ENCODE measurements around the gene ANGPTL2. TPM values are rescaled to one million over a fixed set of nuclear protein-coding genes. Genes with fewer than 3 reads are reported as not detected.
A peak's percentile ranks its signal among the peaks of the same experiment; 100 is the strongest.

Gene ANGPTL2
- total RNA-seq, 1 experiment from 2014 or later = 5.1 TPM

GRCh38 chr9:127050152-127050551 is 72.3 kb downstream of the ANGPTL2 start:
- no peaks in the 10 kb centered on the region for H3K9me3 ChIP-seq (ENCODE audit: control insufficient read depth, low read depth, low read length)
- H3K79me2 ChIP-seq (ENCODE audit: insufficient read depth, low read length) = peaks cover 2% of the 10 kb centered on the region; the same call in 1 of the 2 replicates
- H2BK20ac ChIP-seq (ENCODE audit: low read depth, low read length, poor library complexity, severe bottlenecking) = no peak overlapping the region
- no peaks in the 10 kb centered on the region for H4K20me1 ChIP-seq (ENCODE audit: control insufficient read depth, insufficient read depth, insufficient read length)
- no peak overlapping the region for H2AK5ac ChIP-seq (ENCODE audit: insufficient read length, low read length)
- DNase-seq = no peak
- Mint-ChIP-seq H3K4me1 (no peaks in the 10 kb centered on the region; a peak in 1 of 4 replicates), H3K36me3 (ENCODE audit: insufficient read depth in 1 of 3, low read depth in 3 of 3) (0 out of 7 replicates have a peak, but pooled peaks cover 0 to 5% (median 0%) of the 10 kb centered on the region in 3 experiments), H3K9me3 (no peaks in the 10 kb centered on the region), H3K27ac (peak overlapping the region in 1 of 3 experiments; percentile 63; a peak in 2 of 7 replicates), H3K4me3 (no peak overlapping the region), H3K27me3 (ENCODE audit: low read depth) (no peaks in the 10 kb centered on the region; the same call in 1 of the 2 replicates)
- H3K14ac ChIP-seq (ENCODE audit: insufficient read depth, low read length) = no peak overlapping the region
- H3K79me1 ChIP-seq (ENCODE audit: insufficient read depth, low read depth, low read length, poor library complexity, severe bottlenecking) = no peaks in the 10 kb centered on the region
- H4K91ac ChIP-seq (ENCODE audit: insufficient read length, low read depth, low read length) = no peak overlapping the region
- no peak overlapping the region for H3K4me2 ChIP-seq (ENCODE audit: insufficient read depth, insufficient read length, low read length)
- no peak overlapping the region for H2BK12ac ChIP-seq (ENCODE audit: insufficient read length, low read depth, low read length)
- no peak overlapping the region for H3K9ac ChIP-seq (ENCODE audit: extremely low read depth, insufficient read length, low read length)
- H2BK120ac ChIP-seq (ENCODE audit: low read depth, low read length, poor library complexity, severe bottlenecking) = no peak overlapping the region
- no peak overlapping the region for H3K18ac ChIP-seq (ENCODE audit: insufficient read length, low read depth, low read length)
- no peak overlapping the region for H3K23ac ChIP-seq (ENCODE audit: insufficient read length, low read depth, low read length)
- no peak overlapping the region for H4K8ac ChIP-seq (replicated peaks; ENCODE audit: insufficient read length, low read depth, low read length)
- H3K4me1 ChIP-seq (ENCODE audit: insufficient read depth, low read length) = no peaks in the 10 kb centered on the region
- H3K23me2 ChIP-seq (ENCODE audit: insufficient read length, low read depth, low read length, poor library complexity, severe bottlenecking) = no peaks in the 10 kb centered on the region
- no peak overlapping the region for H2BK15ac ChIP-seq (ENCODE audit: low read depth, low read length)
- H2AFZ ChIP-seq (ENCODE audit: low read length) = no peak overlapping the region
- H3K27me3 ChIP-seq (ENCODE audit: insufficient read depth, low read length) = no peaks in the 10 kb centered on the region
- no peak overlapping the region for H3K4ac ChIP-seq (ENCODE audit: low read depth, low read length)
- H3K56ac ChIP-seq (ENCODE audit: insufficient read length, low read depth, low read length) = no peak overlapping the region
- H2BK5ac ChIP-seq (ENCODE audit: insufficient read length, low read length) = no peak overlapping the region
- H3K27ac ChIP-seq (ENCODE audit: insufficient read length, low read depth, low read length) = no peak overlapping the region
- no CpG with 5 or more reads among the region's 3 CpGs for WGBS (ENCODE audit: extremely low coverage, insufficient read length, low lambda C conversion rate)
- no peak for TF ChIP-seq CTCF (conservative IDR thresholded peaks at IDR 0.05)
- no peak overlapping the region for H3T11ph ChIP-seq (ENCODE audit: low read length)
- H4K5ac ChIP-seq (ENCODE audit: insufficient read length, low read depth, low read length) = no peak overlapping the region
